Activated CD8-positive, alpha-beta memory T cell treated with anti-CD3 and anti-CD28 coated beads for 24 hours (primary cell): ENCODE measurements around the gene NAALADL2.

ENCODE experiments used
- DNase-seq: peaks from one replicate; pipeline ENCODE4 v3.0.0-alpha.2; 2020

Gene NAALADL2

GRCh38 chr3:174859114-174859735, at the start of gene NAALADL2:
Gene NAALADL2, plus strand, starts transcription at chr3:174859334.
- DNase-seq: no peak

- DNase-seq: no peak
Observed at GRCh38 chr3:174810254-174810653, 48.9 kb upstream of the NAALADL2 start.

GRCh38 chr3:174812172-174812862, 46.8 kb upstream of the NAALADL2 start:
- no peak for DNase-seq

GRCh38 chr3:174815750-174816149, 43.4 kb upstream of the NAALADL2 start:
- no peak for DNase-seq

GRCh38 chr3:174820885-174821284, 38.2 kb upstream of the NAALADL2 start:
- DNase-seq: no peak

GRCh38 chr3:174821477-174821876, 37.7 kb upstream of the NAALADL2 start:
- DNase-seq: no peak

GRCh38 chr3:174822320-174822719, 36.8 kb upstream of the NAALADL2 start:
- DNase-seq: no peak

GRCh38 chr3:174826069-174826468, 33.1 kb upstream of the NAALADL2 start:
- no peak for DNase-seq

GRCh38 chr3:174844746-174845145, 14.4 kb upstream of the NAALADL2 start:
- no peak for DNase-seq

GRCh38 chr3:174846055-174846454, 13.1 kb upstream of the NAALADL2 start:
- DNase-seq: no peak

GRCh38 chr3:174854987-174855386, 4.1 kb upstream of the NAALADL2 start:
- no peak for DNase-seq

- DNase-seq: no peak
Observed at GRCh38 chr3:174857301-174857700, 1.8 kb upstream of the NAALADL2 start.

- DNase-seq: no peak
Observed at GRCh38 chr3:174858353-174858752, 781 bp upstream of the NAALADL2 start.

- DNase-seq: no peak
Observed at GRCh38 chr3:174859756-174860155, 622 bp downstream of the NAALADL2 start.

- no peak for DNase-seq
Observed at GRCh38 chr3:174862101-174862500, 3.0 kb downstream of the NAALADL2 start.

- no peak for DNase-seq
Observed at GRCh38 chr3:174862666-174863065, 3.5 kb downstream of the NAALADL2 start.

- DNase-seq: no peak
Observed at GRCh38 chr3:174863488-174863887, 4.4 kb downstream of the NAALADL2 start.

- DNase-seq: no peak
Observed at GRCh38 chr3:174869448-174869847, 10.3 kb downstream of the NAALADL2 start.

- DNase-seq: no peak
Observed at GRCh38 chr3:174873832-174874657, 14.9 kb downstream of the NAALADL2 start.

- no peak for DNase-seq
Observed at GRCh38 chr3:174882789-174883188, 23.7 kb downstream of the NAALADL2 start.

- no peak for DNase-seq
Observed at GRCh38 chr3:174883881-174884675, 24.9 kb downstream of the NAALADL2 start.

- DNase-seq: no peak
Observed at GRCh38 chr3:174884776-174885568, 25.8 kb downstream of the NAALADL2 start.
